ENCODE data around the gene EML3.
"Not testable (repeated sequence)": the region's sequence is repeated elsewhere in the genome, so short reads cannot be mapped to it uniquely, and the experiment has no call there.

The EML3 gene

DNA sequence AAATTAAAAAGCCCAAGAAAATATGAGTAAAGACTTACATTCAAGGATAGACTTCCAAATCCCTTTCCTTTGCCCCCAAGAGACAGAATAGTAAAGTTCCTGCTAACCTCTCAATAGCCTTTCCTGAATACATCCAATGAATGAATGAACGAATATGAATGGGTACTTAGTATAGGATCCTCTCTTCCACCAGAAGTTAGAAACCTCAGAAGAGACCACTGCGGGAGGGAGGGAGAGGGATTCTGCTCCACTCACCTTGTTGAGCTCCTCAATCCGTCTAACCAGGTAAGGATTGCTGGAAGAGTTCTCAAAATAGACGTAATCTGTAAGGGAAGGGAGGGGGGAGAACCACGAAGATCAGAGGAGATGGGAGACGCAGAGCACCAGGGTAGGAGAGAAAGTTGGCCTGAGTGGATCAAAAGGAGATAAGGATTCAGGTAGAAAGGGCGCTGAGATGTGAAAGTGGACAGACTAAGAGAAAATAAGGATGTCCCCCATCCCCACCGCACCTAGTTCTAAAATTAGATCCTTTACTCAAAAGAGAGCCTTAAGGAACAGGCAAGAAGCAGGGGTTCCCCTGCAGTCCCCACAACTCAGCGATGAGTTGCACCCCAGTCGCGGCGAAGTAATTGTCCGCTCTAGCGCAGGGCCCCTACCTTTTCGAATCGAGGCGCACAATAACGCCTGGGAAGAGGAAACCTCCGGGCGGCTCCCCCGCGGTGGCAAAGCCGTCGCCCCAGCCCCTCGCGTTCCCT lies 12.0 kb downstream of the EML3 start:
- DNase-seq (ENCODE audit: low read depth in 2 of 2): no peak

- no peak for DNase-seq (ENCODE audit: low read depth in 2 of 2)
Measured at GRCh38 chr11:62599901-62600300, 12.7 kb downstream of the EML3 start.

- peak; percentile 96 to 97 for DNase-seq (ENCODE audit: low read depth in 2 of 2)
Measured at GRCh38 chr11:62599069-62599696, 13.4 kb downstream of the EML3 start.

DNA sequence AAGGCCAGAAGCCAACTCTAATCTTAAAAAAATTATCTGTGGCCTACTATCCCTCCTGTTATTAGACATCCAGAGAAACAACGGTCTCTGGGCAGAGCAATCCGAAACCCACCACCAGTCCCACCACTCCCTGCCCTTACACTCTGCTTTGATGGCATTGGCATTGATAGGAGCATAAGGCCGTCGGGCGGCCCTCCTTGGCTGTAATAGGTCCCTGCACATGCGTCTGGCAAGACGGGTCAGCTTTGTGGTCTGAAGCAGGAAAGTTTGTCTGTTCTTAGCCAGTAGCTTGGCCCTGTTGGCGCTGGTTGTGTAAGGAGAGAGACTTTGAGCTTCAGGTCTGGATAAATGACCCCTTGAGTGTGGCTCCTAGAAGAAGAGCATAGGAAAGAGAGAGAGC lies 17.5 kb downstream of the EML3 start:
- no peak for DNase-seq (ENCODE audit: low read depth in 2 of 2)

DNA sequence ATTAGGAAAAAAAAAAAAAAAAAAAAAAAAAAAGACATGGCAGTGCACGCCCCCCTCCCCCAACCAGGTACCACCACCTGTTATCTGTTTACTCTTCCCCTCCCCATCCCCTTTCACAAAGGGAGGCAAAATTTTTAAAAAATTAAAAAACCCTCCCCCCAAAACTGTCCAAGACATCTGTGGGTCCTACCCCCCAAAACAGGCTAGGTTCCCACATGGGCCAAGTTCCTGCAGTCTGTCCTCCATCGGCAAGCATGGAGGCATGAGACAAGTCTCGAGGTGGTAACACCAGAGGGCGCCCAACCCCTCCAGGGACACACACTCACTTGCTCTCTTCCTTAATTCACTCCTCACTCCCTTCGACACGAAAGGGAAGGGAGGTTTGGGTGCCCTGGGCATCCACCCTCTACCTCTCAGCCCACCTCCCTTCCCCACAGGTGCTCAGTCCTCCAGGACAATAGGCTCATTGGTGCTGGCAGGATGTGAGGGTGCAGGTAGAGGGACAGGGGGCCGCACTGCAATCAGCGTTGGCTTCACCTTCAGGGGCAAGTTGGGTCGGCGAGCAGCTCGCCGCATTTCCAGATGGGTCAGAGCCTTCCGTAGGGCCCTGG lies 19.0 kb downstream of the EML3 start:
- peak in 1 of 2 experiments; percentile 35 for DNase-seq (ENCODE audit: low read depth in 2 of 2)

- DNase-seq (ENCODE audit: low read depth in 2 of 2): no peak
Measured at GRCh38 chr11:62592989-62593421, 19.6 kb downstream of the EML3 start.

DNA sequence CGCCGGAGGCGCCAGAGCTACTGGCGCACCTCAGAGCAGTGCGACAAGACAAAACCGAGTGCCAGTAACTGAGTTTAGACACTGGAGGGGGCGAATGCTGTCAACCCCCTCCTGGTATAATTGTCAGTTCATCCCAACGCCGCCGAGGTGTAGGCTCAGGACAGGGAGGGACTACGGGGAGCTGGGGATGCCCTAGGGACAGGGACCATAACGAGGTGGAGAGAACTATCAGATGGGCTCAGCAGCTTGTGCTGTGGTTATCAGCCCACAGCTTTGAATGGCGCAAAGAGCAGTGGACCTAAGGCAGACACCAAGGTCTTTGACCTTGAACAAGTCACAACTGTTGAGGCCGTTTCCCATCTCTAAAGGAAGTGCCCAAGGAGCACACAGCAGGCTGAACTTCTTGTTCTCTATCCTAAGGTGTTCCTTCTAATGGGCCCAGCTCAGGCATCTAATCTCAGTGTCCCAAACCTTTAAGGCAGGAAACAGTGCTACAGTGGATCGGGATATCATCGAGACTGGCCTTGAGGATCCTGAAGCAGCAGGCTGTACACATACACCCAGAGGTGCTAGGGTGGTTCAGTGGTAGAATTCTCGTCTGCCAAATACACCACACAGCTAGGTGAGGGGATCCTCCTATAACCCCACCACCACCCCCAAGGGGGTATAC lies 20.3 kb downstream of the EML3 start:
- DNase-seq (ENCODE audit: low read depth in 2 of 2): no peak

- peak; percentile 95 to 96 for DNase-seq (ENCODE audit: low read depth in 2 of 2)
Measured at GRCh38 chr11:62591448-62592145, 21.0 kb downstream of the EML3 start, which contains the start of gene TUT1. Gene TUT1 (minus strand): TSS chr11:62591523. CDS start chr11:62591485, 38 bp downstream.

DNA sequence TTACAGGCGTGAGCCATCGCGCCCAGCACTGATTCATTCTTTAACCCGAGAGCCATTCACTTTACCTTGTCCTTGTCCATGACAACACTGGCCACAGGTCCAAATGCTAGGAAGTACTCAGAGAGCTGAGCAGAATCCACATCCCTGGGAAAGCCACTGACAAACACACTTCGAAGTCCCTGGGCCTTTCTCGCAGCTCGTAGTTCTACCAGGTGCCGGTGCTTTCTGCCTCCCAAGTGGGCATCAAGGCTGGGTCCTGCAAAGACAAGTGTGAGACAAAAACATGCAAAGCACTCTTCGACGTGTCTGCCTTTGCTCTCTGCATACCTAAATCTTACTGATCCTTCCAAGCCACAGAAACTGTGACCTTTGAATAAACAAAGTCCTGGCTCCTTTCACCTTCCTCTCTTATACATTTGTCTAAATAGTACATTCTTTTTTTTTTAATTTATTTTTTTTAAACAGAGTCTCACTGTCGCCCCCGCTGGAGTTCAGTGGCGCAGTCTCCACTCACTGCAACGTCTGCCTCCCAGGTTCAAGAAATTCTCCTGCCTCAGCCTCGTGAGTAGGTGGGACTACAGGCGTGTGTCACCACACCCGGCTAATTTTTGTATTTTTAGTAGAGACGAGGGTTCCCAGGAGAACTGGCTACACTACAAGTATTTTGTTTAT lies 23.5 kb downstream of the EML3 start:
- no peak for DNase-seq (ENCODE audit: low read depth in 2 of 2)

- not testable (repeated sequence) for DNase-seq (ENCODE audit: low read depth in 2 of 2)
Measured at GRCh38 chr11:62585356-62585755, 27.2 kb downstream of the EML3 start.

- not testable (repeated sequence) for DNase-seq (ENCODE audit: low read depth in 2 of 2)
Measured at GRCh38 chr11:62581735-62582134, 30.8 kb downstream of the EML3 start.

- DNase-seq (ENCODE audit: low read depth in 2 of 2): no peak
Measured at GRCh38 chr11:62580959-62581715, 31.4 kb downstream of the EML3 start.

GRCh38 chr11:62579252-62579651 lies 33.3 kb downstream of the EML3 start:
- DNase-seq (ENCODE audit: low read depth in 2 of 2): no peak

- no peak for DNase-seq (ENCODE audit: low read depth in 2 of 2)
Measured at GRCh38 chr11:62578541-62578940, 34.0 kb downstream of the EML3 start.

DNA sequence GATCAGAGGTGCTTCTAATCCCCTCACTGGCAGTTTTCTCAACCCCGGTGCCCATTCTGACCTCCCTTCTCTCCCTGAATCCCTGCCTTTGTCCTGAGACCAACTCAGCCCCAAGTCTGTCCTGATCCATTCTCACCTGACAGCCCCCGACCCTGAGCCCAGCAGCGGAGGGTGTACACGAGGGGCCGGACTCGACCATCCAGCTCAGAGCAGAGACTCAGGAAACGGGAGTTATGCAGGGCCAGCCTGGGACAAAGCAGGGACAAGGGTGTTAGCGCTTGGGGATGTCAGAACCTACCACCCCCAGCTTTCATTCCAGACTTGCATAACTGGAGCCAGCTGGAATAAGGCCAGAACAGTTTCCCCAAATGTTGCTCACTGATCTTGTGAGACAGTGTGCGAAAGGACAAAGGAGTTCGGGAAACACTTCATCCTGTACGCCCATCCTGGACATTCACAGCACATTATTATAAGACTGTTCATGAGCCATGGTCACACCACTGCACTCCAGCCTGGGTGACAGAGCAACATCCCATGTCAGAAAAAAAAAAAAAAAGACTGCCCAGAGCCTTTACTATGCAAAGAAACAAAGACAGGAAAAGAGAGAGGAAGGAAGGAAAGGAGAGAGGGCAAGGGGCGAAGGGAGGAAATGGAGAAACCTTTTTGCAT lies 35.4 kb downstream of the EML3 start:
- DNase-seq (ENCODE audit: low read depth in 2 of 2): no peak

DNA sequence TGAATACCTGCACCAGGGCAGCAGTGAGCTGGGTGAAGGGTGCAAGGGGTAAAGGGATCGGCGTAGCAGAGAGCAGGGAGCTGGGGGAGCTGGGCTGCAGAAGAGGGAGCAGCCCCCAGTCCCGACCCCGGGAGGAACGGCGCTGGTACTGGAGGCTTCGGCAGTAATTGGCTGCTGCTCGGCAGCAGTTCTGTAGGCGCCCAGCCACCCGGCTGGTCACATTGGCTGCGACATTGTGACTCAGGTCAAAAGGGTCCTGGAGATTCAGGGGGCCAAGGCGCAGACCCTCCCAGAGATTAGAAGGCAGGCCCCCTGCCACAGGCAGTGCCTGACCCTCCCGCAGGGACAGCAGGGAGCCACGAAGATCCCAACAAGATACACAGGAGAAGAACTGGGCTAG lies 36.7 kb downstream of the EML3 start:
- no peak for DNase-seq (ENCODE audit: low read depth in 2 of 2)

DNA sequence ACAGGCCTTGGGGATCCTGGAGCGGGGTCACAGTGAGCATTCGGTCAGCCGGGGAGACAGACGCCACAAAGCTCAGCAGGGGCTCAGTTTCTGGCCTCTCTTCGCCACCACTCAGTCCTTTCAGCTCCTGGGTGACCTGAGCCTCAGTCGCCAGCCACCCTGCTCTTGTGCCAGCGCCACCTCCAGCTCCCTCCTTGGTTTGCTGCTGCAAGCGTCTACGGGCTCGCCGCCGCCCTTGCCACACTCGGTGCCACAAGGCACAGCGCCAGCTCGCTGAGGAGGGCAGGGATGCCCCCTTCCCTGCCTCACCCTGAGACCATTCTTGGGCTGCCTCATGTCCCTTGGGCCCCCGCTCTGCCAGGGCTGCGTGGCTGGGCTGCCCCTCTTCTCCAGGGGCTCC lies 37.4 kb downstream of the EML3 start:
- no peak for DNase-seq (ENCODE audit: low read depth in 2 of 2)

DNA sequence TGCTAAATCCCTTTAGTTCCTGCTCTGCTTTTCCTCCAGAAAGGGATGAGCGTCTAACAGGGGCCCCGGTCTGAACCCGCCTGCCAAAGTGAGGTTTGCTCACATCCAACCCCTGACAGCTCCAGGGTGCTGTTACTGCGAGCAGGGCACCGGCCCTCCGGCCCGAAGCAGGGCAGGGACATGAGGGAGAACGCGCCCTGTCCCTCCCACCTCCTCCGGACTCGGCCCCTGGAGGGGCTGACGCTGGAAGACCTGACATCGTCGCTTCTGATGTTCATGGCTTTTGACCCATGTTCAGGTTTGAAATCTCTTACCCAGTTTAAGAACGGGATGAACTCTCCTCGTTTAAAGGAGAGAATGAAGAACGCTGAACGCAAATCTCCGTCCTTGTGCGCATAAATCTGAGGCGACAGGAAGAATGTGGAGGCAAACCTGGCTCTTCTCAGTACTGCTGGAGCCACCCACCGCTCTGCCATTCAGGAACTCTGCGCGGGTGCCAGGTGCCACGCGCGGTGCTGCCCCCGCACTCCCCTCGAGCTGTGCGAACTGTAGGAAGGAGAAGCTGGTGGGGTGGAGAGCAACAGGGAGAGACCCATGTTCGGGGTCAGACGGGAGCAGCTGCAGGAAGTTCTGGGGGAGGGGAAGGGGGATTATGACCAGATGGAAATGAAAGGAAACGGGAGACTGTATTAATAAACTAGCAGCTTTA lies 38.1 kb downstream of the EML3 start:
- DNase-seq (ENCODE audit: low read depth in 2 of 2): no peak
